Activated CD4-positive, alpha-beta memory T cell treated with anti-CD3 and anti-CD28 coated beads for 36 hours (primary cell): ENCODE measurements around the gene ZNF860. TPM values are rescaled to one million over a fixed set of nuclear protein-coding genes. Genes with fewer than 3 reads are reported as not detected.

ENCODE experiments used
- CTCF ChIA-PET: fragments of 350-600 bp; sonication (Branson Sonifier 250); formaldehyde crosslinking; loops from one replicate; lab custom pipeline; 2021; ENCODE audit warnings: antibody characterized with exemption, inconsistent platforms; lab: Charles Lee
- POLR2A ChIA-PET: fragments of 350-600 bp; sonication (Branson Sonifier 250); formaldehyde crosslinking; loops from one replicate; lab custom pipeline; 2021; ENCODE audit warnings: antibody characterized with exemption; lab: Charles Lee
- DNase-seq: peaks from one replicate; pipeline ENCODE4 v3.0.0-alpha.2; 2020
- H3K27ac Mint-ChIP-seq: one replicate; pipeline ENCODE4 v1.8.0; 2021; ENCODE audit warnings: mixed read lengths
- H3K27me3 Mint-ChIP-seq: one replicate; pipeline ENCODE4 v1.8.0; 2021; ENCODE audit warnings: mixed read lengths
- H3K36me3 Mint-ChIP-seq: one replicate; pipeline ENCODE4 v1.8.0; 2021; ENCODE audit warnings: mixed read lengths
- H3K4me1 Mint-ChIP-seq: one replicate; pipeline ENCODE4 v1.8.0; 2021; ENCODE audit warnings: low read depth, mixed read lengths
- H3K4me3 Mint-ChIP-seq: one replicate; pipeline ENCODE4 v1.8.0; 2021; ENCODE audit warnings: mild to moderate bottlenecking, mixed read lengths
- H3K9me3 Mint-ChIP-seq: one replicate; pipeline ENCODE4 v1.8.0; 2021; ENCODE audit warnings: mixed read lengths
- intact Hi-C: fragments of 100-400 bp; cut with micrococcal nuclease; formaldehyde crosslinking; loops from one replicate; pipeline ENCODE4 v1.15.1; 2023
- total RNA-seq, 2 experiments: library from RNA; stranded (reverse); gene quantifications; one replicate each; pipeline ENCODE4 v1.2.3, GENCODE V29; 2021

The ZNF860 gene
- under 1 TPM in 1 of 2 experiments, not detected in 1; 0.19 TPM for total RNA-seq

- ChIA-PET POLR2A (no interaction called here), CTCF (no interaction called here)
- intact Hi-C loops = no loop called here
- Mint-ChIP-seq H3K9me3 (no peaks in the 10 kb centered on the region), H3K27me3 (peaks cover 47% of the 10 kb centered on the region), H3K36me3 (no peaks in the 10 kb centered on the region), H3K27ac (no peak within 1 kb of the TSS), H3K4me3 (peak within 1 kb of the TSS; percentile 76), H3K4me1 (peaks cover 28% of the 10 kb centered on the region)
- DNase-seq = peak; percentile 47
Measured at GRCh38 chr3:31981206-31982181, at the start of gene ZNF860, which contains the start of gene OSBPL10. Gene ZNF860, plus strand, starts transcription at chr3:31981750. Its CDS starts 7,330 bp downstream, at chr3:31989080. Gene OSBPL10, minus strand, starts transcription at chr3:31981262. Its CDS starts 83 bp downstream, at chr3:31981179.

- Mint-ChIP-seq H3K9me3 (no peaks in the 10 kb centered on the region), H3K4me1 (peaks cover 6% of the 10 kb centered on the region), H3K36me3 (no peaks in the 10 kb centered on the region), H3K27me3 (no peaks in the 10 kb centered on the region), H3K27ac (no peak overlapping the region), H3K4me3 (no peak overlapping the region)
- intact Hi-C loops = no loop called here
- DNase-seq = no peak
- CTCF ChIA-PET = interaction anchor here (0.8 kb wide), 1 partner anchor 157 kb away, joined by 3 read pairs; no protein-coding TSS in a partner anchor
- POLR2A ChIA-PET = no interaction called here
Measured at GRCh38 chr3:31932990-31933389, 48.6 kb upstream of the ZNF860 start.

- Mint-ChIP-seq H3K36me3 (no peaks in the 10 kb centered on the region), H3K4me1 (peaks cover 3% of the 10 kb centered on the region), H3K4me3 (no peak overlapping the region), H3K27ac (no peak overlapping the region), H3K27me3 (no peaks in the 10 kb centered on the region), H3K9me3 (no peaks in the 10 kb centered on the region)
- ChIA-PET CTCF (interaction anchor here (0.8 kb wide), 1 partner anchor 158 kb away, joined by 3 read pairs; no protein-coding TSS in a partner anchor), POLR2A (no interaction called here)
- no peak for DNase-seq
- intact Hi-C loops = no loop called here
Measured at GRCh38 chr3:31934018-31934417, 47.5 kb upstream of the ZNF860 start.

- H3K27me3 Mint-ChIP-seq = no peaks in the 10 kb centered on the region
- H3K9me3 Mint-ChIP-seq = no peaks in the 10 kb centered on the region
- intact Hi-C loops = no loop called here
- H3K27ac Mint-ChIP-seq = no peak overlapping the region
- DNase-seq = no peak
- peaks cover 3% of the 10 kb centered on the region for H3K4me1 Mint-ChIP-seq
- CTCF ChIA-PET = no interaction called here
- H3K4me3 Mint-ChIP-seq = no peak overlapping the region
- H3K36me3 Mint-ChIP-seq = no peaks in the 10 kb centered on the region
- POLR2A ChIA-PET = no interaction called here
Measured at GRCh38 chr3:31934866-31935265, 46.7 kb upstream of the ZNF860 start.

- peaks cover 3% of the 10 kb centered on the region for H3K4me1 Mint-ChIP-seq
- H3K9me3 Mint-ChIP-seq = no peaks in the 10 kb centered on the region
- H3K27ac Mint-ChIP-seq = no peak overlapping the region
- peaks cover 3% of the 10 kb centered on the region for H3K27me3 Mint-ChIP-seq
- intact Hi-C loops = no loop called here
- ChIA-PET CTCF (no interaction called here), POLR2A (no interaction called here)
- H3K4me3 Mint-ChIP-seq = no peak overlapping the region
- DNase-seq = no peak
- H3K36me3 Mint-ChIP-seq = no peaks in the 10 kb centered on the region
Measured at GRCh38 chr3:31936420-31937060, 45.0 kb upstream of the ZNF860 start.

GRCh38 chr3:31937225-31937624, 44.3 kb upstream of the ZNF860 start:
- Mint-ChIP-seq H3K27ac (no peak overlapping the region), H3K27me3 (peaks cover 3% of the 10 kb centered on the region), H3K9me3 (no peaks in the 10 kb centered on the region), H3K36me3 (no peaks in the 10 kb centered on the region), H3K4me3 (no peak overlapping the region), H3K4me1 (peaks cover 3% of the 10 kb centered on the region)
- CTCF ChIA-PET = no interaction called here
- no peak for DNase-seq
- intact Hi-C loops = no loop called here
- POLR2A ChIA-PET = no interaction called here

GRCh38 chr3:31942446-31942845, 39.1 kb upstream of the ZNF860 start:
- POLR2A ChIA-PET = no interaction called here
- peaks cover 4% of the 10 kb centered on the region for H3K9me3 Mint-ChIP-seq
- peaks cover 17% of the 10 kb centered on the region for H3K27me3 Mint-ChIP-seq
- no peaks in the 10 kb centered on the region for H3K4me1 Mint-ChIP-seq
- DNase-seq = no peak
- intact Hi-C loops = no loop called here
- no peaks in the 10 kb centered on the region for H3K36me3 Mint-ChIP-seq
- CTCF ChIA-PET = no interaction called here
- no peak overlapping the region for H3K27ac Mint-ChIP-seq
- no peak overlapping the region for H3K4me3 Mint-ChIP-seq

GRCh38 chr3:31943041-31943440, 38.5 kb upstream of the ZNF860 start:
- Mint-ChIP-seq H3K36me3 (no peaks in the 10 kb centered on the region), H3K4me3 (no peak overlapping the region)
- CTCF ChIA-PET = no interaction called here

GRCh38 chr3:31945738-31946052, 35.9 kb upstream of the ZNF860 start:
- POLR2A ChIA-PET = no interaction called here
- H3K27me3 Mint-ChIP-seq = peaks cover 24% of the 10 kb centered on the region

More at GRCh38 chr3:31943041-31943440, 38.5 kb upstream of the ZNF860 start:
- peaks cover 19% of the 10 kb centered on the region for H3K27me3 Mint-ChIP-seq
- no peaks in the 10 kb centered on the region for H3K4me1 Mint-ChIP-seq
- no peak overlapping the region for H3K27ac Mint-ChIP-seq
- POLR2A ChIA-PET = no interaction called here
- DNase-seq = no peak
- H3K9me3 Mint-ChIP-seq = peaks cover 4% of the 10 kb centered on the region
- intact Hi-C loops = no loop called here

GRCh38 chr3:31946484-31947081, 35.0 kb upstream of the ZNF860 start:
- H3K4me1 Mint-ChIP-seq = no peaks in the 10 kb centered on the region
- POLR2A ChIA-PET = no interaction called here
- intact Hi-C loops = no loop called here
- H3K9me3 Mint-ChIP-seq = peaks cover 7% of the 10 kb centered on the region
- H3K27ac Mint-ChIP-seq = no peak overlapping the region
- H3K36me3 Mint-ChIP-seq = no peaks in the 10 kb centered on the region
- DNase-seq = no peak
- H3K27me3 Mint-ChIP-seq = peaks cover 26% of the 10 kb centered on the region
- CTCF ChIA-PET = no interaction called here
- H3K4me3 Mint-ChIP-seq = no peak overlapping the region

More at GRCh38 chr3:31945738-31946052, 35.9 kb upstream of the ZNF860 start:
- CTCF ChIA-PET = no interaction called here
- Mint-ChIP-seq H3K4me1 (no peaks in the 10 kb centered on the region), H3K36me3 (no peaks in the 10 kb centered on the region), H3K9me3 (peaks cover 7% of the 10 kb centered on the region), H3K4me3 (no peak overlapping the region), H3K27ac (no peak overlapping the region)
- no peak for DNase-seq
- intact Hi-C loops = no loop called here

- ChIA-PET POLR2A (no interaction called here), CTCF (no interaction called here)
- Mint-ChIP-seq H3K4me3 (no peak overlapping the region), H3K9me3 (peaks cover 7% of the 10 kb centered on the region), H3K4me1 (no peaks in the 10 kb centered on the region), H3K27me3 (peaks cover 27% of the 10 kb centered on the region), H3K27ac (no peak overlapping the region), H3K36me3 (no peaks in the 10 kb centered on the region)
- DNase-seq = no peak
- intact Hi-C loops = no loop called here
Measured at GRCh38 chr3:31947162-31947561, 34.4 kb upstream of the ZNF860 start.

- ChIA-PET CTCF (no interaction called here), POLR2A (no interaction called here)
- H3K27me3 Mint-ChIP-seq = peaks cover 28% of the 10 kb centered on the region
- no peaks in the 10 kb centered on the region for H3K36me3 Mint-ChIP-seq
- intact Hi-C loops = no loop called here
- no peak overlapping the region for H3K4me3 Mint-ChIP-seq
- H3K4me1 Mint-ChIP-seq = no peaks in the 10 kb centered on the region
- H3K9me3 Mint-ChIP-seq = peaks cover 7% of the 10 kb centered on the region
- no peak for DNase-seq
- H3K27ac Mint-ChIP-seq = no peak overlapping the region
Measured at GRCh38 chr3:31947671-31948091, 33.9 kb upstream of the ZNF860 start.
